H54 (cell line): Measurements from ENCODE around the gene E2F3.
"Not testable (repeated sequence)": the region's sequence is repeated elsewhere in the genome, so short reads cannot be mapped to it uniquely, and the experiment has no call there.

Experiments
- DNase-seq: peaks from one replicate; pipeline ENCODE4 v3.0.0; 2011; ENCODE audit warnings: low spot score, mixed read lengths; ENCODE audit not compliant: insufficient read length
- FAIRE-seq: peaks from 3 replicates; lab custom pipeline; 2011; peaks lifted over from hg19 to GRCh38; lab: Jason Lieb, UNC
- POLR2A ChIP-seq: IDR thresholded peaks from 2 replicates; pipeline ENCODE4 v1.6.1; 2011; ENCODE audit warnings: low read depth, mild to moderate bottlenecking, low read length

E2F3 gene

GRCh38 chr6:20455251-20455940, 53.7 kb downstream of the E2F3 start:
- FAIRE-seq (no peak), DNase-seq (no peak)
- TF ChIP-seq POLR2A: no peak

GRCh38 chr6:20458027-20458894, 56.6 kb downstream of the E2F3 start:
- DNase-seq (no peak), FAIRE-seq (no peak)
- no peak for TF ChIP-seq POLR2A

- DNase-seq (no peak), FAIRE-seq (no peak)
- no peak for TF ChIP-seq POLR2A
These were observed 58.0 kb downstream of the E2F3 start for GRCh38 chr6:20459682-20460081.

- DNase-seq (no peak), FAIRE-seq (no peak)
- no peak for TF ChIP-seq POLR2A
These were observed 59.9 kb downstream of the E2F3 start for GRCh38 chr6:20461576-20461975.

- FAIRE-seq (no peak), DNase-seq (no peak)
- no peak for TF ChIP-seq POLR2A
These were observed 61.7 kb downstream of the E2F3 start for GRCh38 chr6:20463396-20463795.

GRCh38 chr6:20464041-20464440, 62.4 kb downstream of the E2F3 start:
- DNase-seq (no peak), FAIRE-seq (no peak)
- TF ChIP-seq POLR2A: no peak

- no peak for TF ChIP-seq POLR2A
- no peak for DNase-seq
- FAIRE-seq: no peak
These were observed 63.2 kb downstream of the E2F3 start for GRCh38 chr6:20464847-20465246.

GRCh38 chr6:20465616-20466015, 63.9 kb downstream of the E2F3 start:
- not testable (repeated sequence) for DNase-seq, FAIRE-seq

- FAIRE-seq (no peak), DNase-seq (no peak)
- TF ChIP-seq POLR2A: no peak
These were observed 65.8 kb downstream of the E2F3 start for GRCh38 chr6:20467437-20467836.

- no peak for TF ChIP-seq POLR2A
- FAIRE-seq (no peak), DNase-seq (no peak)
These were observed 66.5 kb downstream of the E2F3 start for GRCh38 chr6:20468209-20468608.

- DNase-seq: no peak
- TF ChIP-seq POLR2A: no peak
- no peak for FAIRE-seq
These were observed 71.1 kb downstream of the E2F3 start for GRCh38 chr6:20472748-20473147.

- DNase-seq (no peak), FAIRE-seq (no peak)
- no peak for TF ChIP-seq POLR2A
These were observed 71.8 kb downstream of the E2F3 start for GRCh38 chr6:20473518-20473917.

GRCh38 chr6:20474874-20475542, 73.3 kb downstream of the E2F3 start:
- no peak for FAIRE-seq
- TF ChIP-seq POLR2A: no peak

GRCh38 chr6:20476501-20477043, 74.9 kb downstream of the E2F3 start:
- FAIRE-seq: no peak
- TF ChIP-seq POLR2A: no peak

More at GRCh38 chr6:20474874-20475542, 73.3 kb downstream of the E2F3 start:
- no peak for DNase-seq

More at GRCh38 chr6:20476501-20477043, 74.9 kb downstream of the E2F3 start:
- DNase-seq: no peak
